Measurements from ENCODE around the gene TK2.
"Not testable (repeated sequence)": the region's sequence is repeated elsewhere in the genome, so short reads cannot be mapped to it uniquely, and the experiment has no call there.

TK2 gene

GRCh38 chr16:66549284-66550131 is at the start of gene TK2:
Gene TK2, minus strand, starts transcription at chr16:66550122. Its CDS starts 61 bp downstream, at chr16:66550061.
- H3K36me3 ChIP-seq (replicated peaks), result no peaks in the 10 kb centered on the region
- no peaks in the 10 kb centered on the region for H3K27me3 ChIP-seq (replicated peaks)
- H3K4me3 ChIP-seq (ENCODE audit: low read depth, low read length), result peak within 1 kb of the TSS; percentile 68
- peak within 1 kb of the TSS; percentile 84 for H3K27ac ChIP-seq
- TF ChIP-seq, protein P1, sequence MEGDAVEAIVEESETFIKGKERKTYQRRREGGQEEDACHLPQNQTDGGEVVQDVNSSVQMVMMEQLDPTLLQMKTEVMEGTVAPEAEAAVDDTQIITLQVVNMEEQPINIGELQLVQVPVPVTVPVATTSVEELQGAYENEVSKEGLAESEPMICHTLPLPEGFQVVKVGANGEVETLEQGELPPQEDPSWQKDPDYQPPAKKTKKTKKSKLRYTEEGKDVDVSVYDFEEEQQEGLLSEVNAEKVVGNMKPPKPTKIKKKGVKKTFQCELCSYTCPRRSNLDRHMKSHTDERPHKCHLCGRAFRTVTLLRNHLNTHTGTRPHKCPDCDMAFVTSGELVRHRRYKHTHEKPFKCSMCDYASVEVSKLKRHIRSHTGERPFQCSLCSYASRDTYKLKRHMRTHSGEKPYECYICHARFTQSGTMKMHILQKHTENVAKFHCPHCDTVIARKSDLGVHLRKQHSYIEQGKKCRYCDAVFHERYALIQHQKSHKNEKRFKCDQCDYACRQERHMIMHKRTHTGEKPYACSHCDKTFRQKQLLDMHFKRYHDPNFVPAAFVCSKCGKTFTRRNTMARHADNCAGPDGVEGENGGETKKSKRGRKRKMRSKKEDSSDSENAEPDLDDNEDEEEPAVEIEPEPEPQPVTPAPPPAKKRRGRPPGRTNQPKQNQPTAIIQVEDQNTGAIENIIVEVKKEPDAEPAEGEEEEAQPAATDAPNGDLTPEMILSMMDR (IDR thresholded peaks at IDR 0.05; ENCODE audit: low read depth, low read length, missing control alignments), result peak; percentile 29
- in situ Hi-C loops (cut with HindIII; ENCODE audit: low pct_ligation_motif_present, low sequenced_read_pairs), result no loop called here
- DNase-seq, result peak; percentile 62

DNA sequence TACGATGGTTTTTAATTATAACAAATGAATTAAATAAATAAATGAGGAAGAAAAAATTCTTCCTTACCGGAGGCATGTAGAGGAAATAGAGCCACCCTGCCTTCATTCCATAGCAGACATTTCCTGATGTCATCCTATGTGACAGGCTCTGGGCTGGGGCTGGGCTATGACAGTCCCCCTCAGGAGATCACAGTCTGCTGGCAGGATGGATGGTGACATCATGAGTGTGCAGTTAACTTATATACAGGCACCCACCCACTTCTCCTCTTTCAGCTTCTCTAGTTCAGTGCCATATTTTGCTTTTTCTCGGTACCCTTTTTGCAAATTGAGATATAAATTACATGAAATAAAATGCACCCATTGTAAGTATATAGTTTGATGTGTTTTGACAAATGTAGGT is 48.2 kb upstream of the TK2 start:
- in situ Hi-C loops (cut with HindIII; ENCODE audit: low pct_ligation_motif_present, low sequenced_read_pairs), result no loop called here
- Histone ChIP-seq H3K27me3 (replicated peaks) (no peaks in the 10 kb centered on the region), H3K27ac (no peak overlapping the region), H3K36me3 (replicated peaks) (no peaks in the 10 kb centered on the region), H3K4me3 (ENCODE audit: low read depth, low read length) (no peak overlapping the region)
- TF ChIP-seq, protein P1 (IDR thresholded peaks at IDR 0.05; ENCODE audit: low read depth, low read length, missing control alignments), result no peak
- DNase-seq, result no peak

DNA sequence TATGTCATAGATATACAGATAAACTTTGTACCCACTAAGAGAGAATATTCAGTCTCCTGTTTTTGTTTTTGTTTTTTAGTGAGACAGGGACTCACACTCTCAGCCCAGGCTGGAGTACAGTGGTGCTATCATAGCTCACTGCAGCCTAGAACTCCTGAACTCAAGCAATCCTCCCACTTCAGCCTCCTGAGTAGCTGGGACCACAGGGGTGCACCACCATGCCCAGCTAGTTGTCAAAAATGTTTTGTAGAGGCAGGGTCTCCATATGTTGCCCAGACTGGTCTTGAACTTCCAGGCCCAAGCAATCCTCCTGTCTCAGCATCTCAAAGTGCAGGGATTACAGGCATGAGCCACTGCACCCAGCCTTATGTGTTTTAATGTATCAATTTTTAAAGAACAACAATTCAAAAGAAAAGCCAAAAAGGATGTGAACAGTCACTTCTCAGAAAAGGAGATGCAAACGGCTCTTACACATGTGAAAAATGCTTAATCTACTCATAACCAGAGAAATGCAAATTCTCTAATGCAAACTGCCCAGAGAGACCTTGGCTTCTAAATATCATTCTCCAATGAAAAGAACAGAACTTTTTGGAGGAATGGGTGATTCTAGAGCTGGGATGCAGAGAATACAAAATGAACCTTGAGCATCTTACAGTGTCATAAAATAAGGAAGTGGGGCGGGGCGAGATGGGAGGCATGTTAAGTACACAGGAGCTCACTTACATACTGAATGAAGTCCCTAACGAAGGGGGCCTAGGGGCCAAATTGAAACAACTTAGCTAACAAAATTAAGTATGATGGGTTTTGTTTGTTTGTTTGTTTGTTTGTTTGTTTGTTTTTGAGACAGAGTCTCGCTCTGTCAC is 47.3 kb upstream of the TK2 start:
- no peak for DNase-seq
- TF ChIP-seq, protein P1 (IDR thresholded peaks at IDR 0.05; ENCODE audit: low read depth, low read length, missing control alignments), result no peak
- Histone ChIP-seq H3K27ac (no peak overlapping the region), H3K36me3 (replicated peaks) (no peaks in the 10 kb centered on the region), H3K4me3 (ENCODE audit: low read depth, low read length) (no peak overlapping the region), H3K27me3 (replicated peaks) (no peaks in the 10 kb centered on the region)
- in situ Hi-C loops (cut with HindIII; ENCODE audit: low pct_ligation_motif_present, low sequenced_read_pairs), result no loop called here

DNA sequence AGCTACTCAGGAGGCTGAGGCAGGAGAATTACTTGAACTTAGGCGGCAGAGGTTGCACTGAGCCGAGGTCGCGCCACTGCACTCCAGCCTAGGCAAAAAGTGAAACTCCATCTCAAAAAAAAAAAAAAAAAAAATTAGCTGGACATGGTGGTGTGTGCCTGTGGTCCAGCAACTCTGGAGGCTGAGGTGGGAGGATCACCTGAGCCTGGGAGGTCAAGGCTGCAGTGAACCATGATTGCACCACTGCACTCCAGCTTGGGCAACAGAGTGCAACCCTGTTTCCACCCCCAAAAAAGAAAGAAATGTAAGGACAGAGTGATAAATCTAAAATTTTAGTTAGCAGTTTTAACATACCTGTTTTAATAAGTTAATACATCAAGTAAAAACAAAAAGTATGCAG is 46.6 kb upstream of the TK2 start:
- DNase-seq; H3K4me3 ChIP-seq (ENCODE audit: low read depth, low read length); H3K27me3 ChIP-seq (replicated peaks); H3K36me3 ChIP-seq (replicated peaks); H3K27ac ChIP-seq; in situ Hi-C loops (cut with HindIII; ENCODE audit: low pct_ligation_motif_present, low sequenced_read_pairs): not testable (repeated sequence)

GRCh38 chr16:66594739-66595138 is 44.8 kb upstream of the TK2 start:
- no peaks in the 10 kb centered on the region for H3K27me3 ChIP-seq (replicated peaks)
- H3K36me3 ChIP-seq (replicated peaks), result no peaks in the 10 kb centered on the region
- H3K27ac ChIP-seq, result no peak overlapping the region
- DNase-seq, result no peak
- TF ChIP-seq, protein P1 (IDR thresholded peaks at IDR 0.05; ENCODE audit: low read depth, low read length, missing control alignments), result no peak
- no peak overlapping the region for H3K4me3 ChIP-seq (ENCODE audit: low read depth, low read length)
- in situ Hi-C loops (cut with HindIII; ENCODE audit: low pct_ligation_motif_present, low sequenced_read_pairs), result no loop called here

- in situ Hi-C loops (cut with HindIII; ENCODE audit: low pct_ligation_motif_present, low sequenced_read_pairs), result no loop called here
Measured at GRCh38 chr16:66592814-66593213, 42.9 kb upstream of the TK2 start.

More at GRCh38 chr16:66592814-66593213, 42.9 kb upstream of the TK2 start:
- H3K27ac ChIP-seq, result no peak overlapping the region
- no peaks in the 10 kb centered on the region for H3K27me3 ChIP-seq (replicated peaks)
- H3K36me3 ChIP-seq (replicated peaks), result no peaks in the 10 kb centered on the region
- TF ChIP-seq, protein P1 (IDR thresholded peaks at IDR 0.05; ENCODE audit: low read depth, low read length, missing control alignments), result no peak
- H3K4me3 ChIP-seq (ENCODE audit: low read depth, low read length), result no peak overlapping the region
- no peak for DNase-seq

Data from brain microvascular endothelial cell (primary cell).